NCI-H82 treated with DMSO at 0.1 percent for 48 hours (cell line): ENCODE measurements around the gene ME3.

ENCODE experiments used
- DNase-seq: peaks from one replicate; lab custom pipeline; 2025; ENCODE audit not compliant: unreplicated experiment; lab: John Stamatoyannopoulos, UW

ME3 gene

DNA sequence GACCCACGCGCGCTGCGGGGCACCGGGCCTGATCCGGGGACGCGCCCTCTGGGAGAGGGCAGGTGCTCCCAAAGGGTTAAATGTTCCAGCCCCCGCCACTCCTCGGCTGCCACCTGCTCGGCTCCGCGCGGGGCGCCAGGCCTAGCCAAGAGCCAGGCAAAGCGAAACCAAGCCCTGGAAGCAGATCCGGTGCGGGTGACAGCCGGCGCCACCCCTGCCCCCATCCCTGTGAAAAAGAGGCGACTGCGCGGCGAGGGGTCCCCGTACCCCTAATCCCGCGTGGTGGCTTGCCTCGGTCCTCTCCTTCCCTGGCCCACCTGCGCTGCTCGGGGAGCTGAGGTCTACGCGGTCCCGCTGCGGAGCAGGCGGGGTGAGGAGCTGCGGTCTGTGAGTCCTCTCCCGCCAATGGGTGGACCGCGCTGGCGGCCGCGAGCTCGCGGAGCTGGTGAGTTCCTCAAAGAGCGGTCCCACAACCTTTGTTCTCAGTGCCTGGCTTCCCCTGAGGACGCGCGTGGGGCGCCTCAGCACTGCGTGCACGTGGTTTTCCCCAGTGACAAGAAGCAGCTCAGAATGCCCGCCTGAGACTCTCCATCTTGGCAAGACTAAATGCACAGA, at the start of gene ME3:
TSS of gene ME3 (minus strand) at position 610 of the 615 bp plus-strand sequence.
- no peak for DNase-seq

DNA sequence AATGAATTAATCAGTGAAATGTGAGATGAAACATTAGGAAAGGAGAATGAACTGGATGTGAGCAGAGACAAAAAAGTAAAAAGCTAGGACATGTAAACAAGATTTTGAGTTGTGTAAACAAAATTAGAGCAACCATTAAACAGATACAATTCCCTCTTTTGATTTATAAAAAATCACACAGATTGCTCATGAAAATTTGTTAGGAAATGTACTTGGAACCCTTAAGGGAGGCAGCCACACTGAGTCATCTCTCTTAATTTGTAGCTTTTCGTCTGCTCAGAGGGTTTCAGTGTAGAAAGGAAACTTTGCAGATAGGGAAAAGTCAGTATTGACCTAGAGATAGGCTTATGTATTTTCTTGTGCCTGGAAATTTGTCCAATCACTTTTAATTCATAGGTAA, 49.6 kb upstream of the ME3 start:
- no peak for DNase-seq

DNA sequence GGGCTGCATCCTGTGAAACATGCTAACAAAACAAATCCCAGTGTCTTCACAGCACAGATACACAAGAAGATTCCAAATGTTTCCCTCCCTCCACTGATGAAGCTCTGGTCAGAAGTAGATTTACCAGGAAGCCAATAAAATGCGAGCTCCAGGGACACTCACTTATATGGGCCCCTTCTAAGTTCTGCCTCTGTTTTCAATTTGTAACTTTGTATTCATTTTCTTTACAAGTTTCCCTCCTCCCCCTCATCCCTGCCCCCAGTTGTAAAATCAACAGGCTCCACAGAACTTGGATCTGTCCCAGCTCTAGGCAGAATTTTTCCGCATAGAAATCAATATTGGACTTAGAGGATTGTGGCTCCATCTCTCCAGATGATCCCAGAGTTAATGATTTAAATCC, 48.1 kb upstream of the ME3 start:
- DNase-seq = no peak

DNA sequence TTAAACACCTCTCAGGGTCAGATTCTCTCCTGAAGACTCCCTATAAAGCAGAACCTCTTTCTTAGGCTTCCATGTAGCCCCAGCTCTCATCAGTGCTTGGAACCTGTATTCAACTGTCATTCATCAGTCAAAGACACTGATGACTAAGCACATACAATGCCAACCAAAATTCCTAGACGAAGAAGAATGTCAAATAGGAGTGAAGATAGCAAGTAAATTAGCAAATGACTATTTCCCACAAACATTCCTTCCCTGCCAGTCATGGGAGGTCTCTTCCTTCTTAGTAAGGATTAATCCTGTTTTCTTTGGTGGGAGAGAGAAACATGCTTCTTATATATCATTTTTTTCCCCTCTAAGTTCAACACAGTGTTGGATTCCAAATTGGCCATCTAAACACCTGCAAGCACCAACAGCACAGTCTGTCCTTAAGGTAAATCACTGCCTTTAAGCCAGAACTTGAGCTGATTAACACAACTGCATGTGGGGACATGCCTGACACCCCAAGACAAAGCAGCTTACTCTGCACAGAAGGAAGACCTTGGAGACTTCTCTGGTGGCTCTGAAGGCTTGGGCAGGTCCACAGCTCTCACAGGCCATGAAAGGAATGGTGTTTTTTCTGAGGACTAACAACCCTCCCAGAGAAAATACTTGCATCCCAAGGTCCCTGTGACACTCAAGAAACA, 47.5 kb upstream of the ME3 start:
- DNase-seq = no peak

DNA sequence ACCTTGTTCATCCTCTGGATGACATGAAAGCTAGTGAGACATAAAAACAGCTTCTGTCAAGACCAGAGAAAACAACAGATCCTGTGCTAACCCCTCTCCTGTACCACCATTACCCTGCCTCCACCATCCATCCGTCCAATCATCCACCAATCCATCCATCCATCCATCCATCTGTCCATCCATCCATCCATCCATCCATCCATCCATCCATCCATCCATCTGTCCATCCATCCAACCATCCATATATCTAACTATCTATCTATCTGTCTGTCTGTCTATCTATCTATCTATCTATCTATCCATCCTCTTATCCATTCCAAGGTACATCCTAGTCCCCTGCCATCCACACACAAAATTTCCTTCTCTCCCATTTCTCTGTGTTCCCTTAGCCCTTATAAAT, 46.6 kb upstream of the ME3 start:
- no peak for DNase-seq

DNA sequence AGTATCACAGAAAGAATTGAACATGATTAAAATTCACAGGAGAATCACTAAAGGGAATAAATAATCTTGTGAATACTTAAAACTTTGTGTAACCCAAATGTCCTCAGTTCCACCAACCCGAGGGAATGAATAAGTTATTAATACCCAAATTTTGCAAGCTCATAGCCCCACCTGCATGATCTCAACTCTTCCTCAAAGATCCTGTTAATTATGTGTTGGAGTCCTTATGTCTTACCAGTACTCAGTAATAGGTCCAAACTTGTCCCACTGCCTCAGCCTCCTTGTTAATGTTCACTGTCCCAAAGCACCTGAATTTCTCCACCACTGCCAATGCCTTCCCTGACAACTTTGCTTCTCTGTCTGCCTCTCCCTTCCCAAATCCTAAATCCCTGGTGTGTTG, 46.1 kb upstream of the ME3 start:
- no peak for DNase-seq

DNA sequence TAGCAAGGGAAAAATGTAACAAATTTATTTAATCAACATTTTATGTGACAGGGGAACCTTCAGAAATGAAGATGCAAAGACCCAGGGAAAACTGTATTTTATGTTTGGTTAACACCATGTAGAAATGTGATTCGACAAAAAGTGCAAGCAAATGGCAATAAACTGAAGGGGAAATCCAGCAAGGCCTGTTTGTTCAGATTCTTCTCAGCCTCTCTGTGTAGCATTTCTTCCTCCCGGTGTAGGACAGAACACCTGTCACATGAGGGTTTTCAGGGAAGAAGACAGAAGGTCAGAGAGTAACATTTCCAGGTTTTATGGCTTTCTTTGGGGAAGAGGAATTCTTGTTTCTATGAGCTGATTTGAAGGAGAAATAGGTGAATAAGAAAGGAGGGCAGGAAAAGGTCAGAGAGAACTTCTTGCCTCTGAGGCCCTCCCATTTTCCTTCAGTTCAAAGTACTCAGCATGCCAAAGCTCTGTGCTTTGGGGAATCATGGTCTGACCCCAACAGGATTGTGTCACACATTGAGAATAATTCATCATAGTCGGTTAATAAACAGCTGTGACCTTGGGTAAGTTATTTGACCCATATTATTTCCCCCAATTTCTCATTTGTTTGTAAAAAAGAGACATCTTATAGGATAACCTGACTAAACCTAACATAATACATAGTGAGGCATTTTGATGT, 45.5 kb upstream of the ME3 start:
- no peak for DNase-seq

DNA sequence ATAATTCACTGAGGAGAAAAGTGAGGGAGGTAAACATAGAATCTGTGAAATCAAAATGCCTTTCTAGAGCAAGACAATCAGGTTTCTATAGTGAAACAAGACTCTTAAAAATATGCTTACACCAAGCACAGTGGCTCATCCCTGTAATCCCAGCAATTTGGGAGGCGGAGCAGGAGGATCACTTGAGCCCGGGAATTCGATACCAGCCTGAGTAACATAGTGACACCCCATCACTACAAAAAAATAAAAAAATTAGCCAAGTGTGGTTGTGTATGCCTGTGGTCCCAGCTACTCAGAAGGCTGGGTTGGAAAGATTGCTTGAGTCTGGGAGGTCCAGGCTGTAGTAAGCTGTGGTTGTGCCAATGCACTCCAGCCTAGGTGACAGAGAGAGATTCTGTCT, 43.2 kb upstream of the ME3 start:
- DNase-seq = no peak

DNA sequence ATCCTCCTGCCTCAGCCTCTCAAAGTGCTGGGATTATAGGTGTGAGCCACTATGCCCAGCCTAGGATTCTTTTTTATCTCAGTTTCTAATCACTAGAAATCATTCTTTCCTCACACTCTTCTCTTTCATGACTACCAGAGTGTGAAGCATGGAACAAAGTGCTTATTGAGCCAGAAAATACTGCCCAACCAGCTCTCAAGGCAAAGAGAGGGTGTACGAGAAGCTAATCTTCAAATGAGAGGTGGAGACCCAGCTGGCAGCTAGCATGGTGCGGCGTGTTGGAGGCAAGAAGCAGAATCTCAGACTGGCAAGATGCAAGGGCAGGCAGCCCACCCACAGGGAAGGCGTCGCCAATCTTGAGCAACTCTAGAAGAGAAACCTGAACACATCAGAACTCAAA, 41.1 kb upstream of the ME3 start:
- no peak for DNase-seq

DNA sequence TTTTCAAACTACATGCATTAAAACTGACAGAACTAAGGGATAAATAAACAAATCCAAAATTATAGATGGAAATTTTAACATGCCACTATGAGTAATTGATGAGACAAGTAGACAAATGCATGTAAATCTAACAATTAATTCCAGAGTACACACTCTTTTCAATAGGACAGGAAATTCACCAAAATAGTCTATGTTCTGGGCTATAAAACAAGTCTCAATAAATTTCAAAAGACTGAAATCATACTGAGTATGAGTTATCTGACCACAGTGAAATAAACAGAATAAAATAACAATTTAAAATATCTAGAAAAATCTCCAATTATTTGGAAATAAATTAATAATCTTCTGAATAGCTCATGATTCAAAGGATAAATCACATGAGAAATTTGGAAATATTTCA, 38.5 kb upstream of the ME3 start:
- DNase-seq = no peak

DNA sequence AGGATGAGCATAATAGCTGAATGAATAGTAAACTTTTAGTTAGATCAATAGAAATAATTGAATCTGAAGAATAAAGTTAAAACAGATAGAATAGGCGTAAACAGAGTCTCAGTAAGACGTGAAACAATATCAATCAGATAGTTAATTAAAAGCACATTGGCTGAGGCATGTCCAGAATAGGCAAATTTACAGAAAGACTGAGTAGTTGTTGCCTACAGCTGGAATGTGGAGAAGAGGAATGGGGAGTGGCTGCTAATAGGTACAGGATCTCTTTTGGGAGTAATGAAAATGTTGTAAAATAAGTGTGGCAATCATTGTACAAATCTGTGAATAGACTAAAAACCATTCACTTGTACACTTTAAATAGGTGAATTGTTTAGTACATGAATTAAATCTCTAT, 36.3 kb upstream of the ME3 start:
- DNase-seq = no peak

DNA sequence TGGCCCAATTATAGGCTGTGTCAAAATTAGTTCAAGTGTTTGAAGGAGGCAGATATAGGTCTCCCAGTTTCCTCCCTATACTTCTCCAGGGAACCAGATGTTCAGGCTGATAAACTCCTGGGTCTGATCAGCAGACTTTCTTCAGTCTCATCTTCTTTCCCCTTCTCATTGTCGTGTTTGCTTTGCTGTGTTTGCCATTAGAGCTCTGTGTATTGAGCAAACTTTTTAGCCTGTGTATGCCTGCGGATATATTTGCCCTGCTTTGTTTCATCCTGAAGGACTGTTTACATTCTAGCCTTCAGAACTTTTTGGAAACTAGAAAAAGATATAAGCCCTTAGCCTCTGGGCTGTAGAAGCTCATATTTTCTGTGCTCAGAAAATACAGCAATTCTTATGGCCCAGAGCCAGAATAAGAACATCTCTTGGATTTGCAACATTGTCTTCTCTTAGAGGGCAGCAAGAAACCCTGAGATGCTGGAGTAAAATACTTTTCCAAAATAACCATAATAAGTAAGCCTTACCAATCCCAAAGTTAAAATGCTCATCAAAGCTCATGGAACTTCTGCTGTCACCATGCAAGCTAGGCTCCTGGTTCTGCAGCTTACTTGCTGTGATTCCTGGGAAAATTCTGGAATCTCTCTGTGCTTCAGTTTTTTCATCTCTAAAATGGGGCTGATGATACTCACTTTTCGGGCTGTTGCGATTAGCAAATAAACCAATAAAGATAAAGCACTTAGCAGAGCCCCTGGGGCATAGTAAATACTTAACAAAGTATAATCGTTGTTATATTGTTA, 34.1 kb upstream of the ME3 start:
- DNase-seq = no peak

DNA sequence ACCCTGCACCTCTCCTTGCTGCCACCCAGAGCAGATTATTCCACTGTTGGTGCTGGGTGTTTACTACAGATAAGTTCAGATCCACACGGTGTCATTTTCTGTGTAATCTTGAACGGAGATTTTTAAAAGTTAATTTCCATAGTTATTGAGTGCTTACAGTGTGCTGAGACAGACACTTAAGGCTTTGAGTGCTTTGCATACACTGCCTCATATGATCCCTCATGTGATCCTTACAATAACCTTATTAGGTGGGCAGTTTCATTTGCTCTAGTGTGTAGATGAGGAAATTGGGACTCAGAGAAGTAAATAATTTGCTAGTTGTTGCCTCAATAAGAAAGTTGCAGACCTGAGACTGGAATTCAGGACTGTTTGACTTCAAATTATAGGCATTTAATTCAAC, 32.3 kb upstream of the ME3 start:
- DNase-seq = no peak

DNA sequence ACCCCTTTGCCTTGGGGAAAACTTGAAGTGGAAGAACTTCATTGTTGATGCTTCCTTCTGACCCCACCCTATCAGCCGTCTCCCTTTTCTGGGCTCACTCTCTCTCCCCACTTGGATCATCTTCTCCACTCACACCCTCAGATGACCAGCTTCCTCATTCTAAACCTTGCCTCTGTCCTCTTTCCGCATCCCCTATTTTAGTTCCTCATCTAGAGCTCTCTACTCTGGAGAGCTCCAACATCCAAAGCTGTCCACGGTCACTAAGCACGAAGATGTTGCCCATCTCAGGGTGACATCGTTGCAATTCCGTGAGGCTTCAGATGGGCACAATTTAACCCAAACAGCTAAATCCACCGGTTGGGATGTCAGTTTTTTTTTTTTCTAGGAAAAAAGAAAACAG, 31.6 kb upstream of the ME3 start:
- DNase-seq = no peak

DNA sequence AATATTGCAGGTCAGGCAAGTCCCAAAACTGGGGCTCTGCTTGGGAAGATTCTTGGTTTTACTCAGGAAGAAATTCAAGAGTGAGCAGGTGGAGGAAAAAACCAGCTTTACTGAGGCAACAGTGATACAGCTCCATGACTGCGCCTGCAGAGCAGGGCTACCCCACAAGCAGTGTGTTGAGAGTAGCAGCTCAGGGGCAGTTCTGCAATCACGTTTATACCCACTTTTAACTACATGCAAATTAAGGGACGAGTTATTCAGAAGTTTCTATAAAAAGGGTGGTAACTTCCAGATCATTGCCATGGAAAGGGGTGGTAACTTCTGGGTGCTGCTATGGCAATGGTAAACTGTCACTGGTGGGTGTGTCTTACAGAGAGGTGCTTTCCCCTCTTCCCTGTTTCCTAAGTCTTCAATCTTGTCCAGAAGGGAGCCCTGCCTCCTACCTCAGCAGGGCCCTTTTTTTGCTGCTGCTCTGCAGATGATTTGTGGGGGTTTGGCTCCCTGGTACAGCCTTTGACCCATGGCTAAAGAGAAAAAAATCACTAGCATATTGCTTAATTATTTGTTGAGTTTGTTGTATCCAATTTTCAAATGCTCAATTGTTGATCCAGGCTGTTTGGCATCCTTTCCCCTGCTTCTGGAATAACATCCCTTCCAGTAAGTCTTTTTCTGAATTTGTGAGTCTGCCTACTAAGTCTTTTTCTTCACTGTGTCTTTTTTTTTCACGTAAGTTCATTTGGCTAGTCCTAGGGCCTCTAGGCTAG, 30.0 kb upstream of the ME3 start:
- no peak for DNase-seq

DNA sequence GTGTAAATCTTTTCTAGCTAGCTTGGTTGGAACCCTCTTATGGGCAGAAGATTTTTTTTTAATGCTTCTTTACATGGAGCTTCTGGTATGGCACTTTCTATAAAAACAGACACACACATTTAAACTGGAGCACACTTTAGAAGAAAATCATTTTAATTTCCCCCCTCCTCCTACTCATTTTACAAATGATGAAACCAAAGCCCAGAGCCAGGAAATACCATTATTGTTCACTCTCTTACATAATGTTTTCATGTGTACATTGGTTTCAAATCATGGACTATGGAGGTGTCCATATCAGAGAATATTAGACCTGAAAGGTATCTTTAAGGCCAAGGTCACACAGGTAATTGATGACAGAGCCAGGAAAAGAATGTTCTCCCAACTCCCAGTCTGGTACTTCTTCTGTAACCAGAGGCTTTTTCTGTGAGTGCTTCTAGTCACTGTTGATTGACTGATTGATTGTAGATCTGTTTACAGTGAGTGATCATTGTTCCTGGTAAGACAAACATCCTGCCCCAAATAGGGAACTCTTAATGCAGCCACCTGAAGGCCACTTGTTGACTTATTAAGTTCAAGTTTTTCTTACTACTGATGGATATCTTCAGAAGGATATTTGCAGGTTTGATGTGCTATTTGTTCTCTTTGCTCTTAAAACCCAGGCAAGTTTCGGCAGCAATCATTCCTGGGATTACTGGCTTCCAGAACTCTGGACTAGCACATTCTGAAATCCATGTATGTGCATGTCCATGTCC, 26.8 kb upstream of the ME3 start:
- no peak for DNase-seq

DNA sequence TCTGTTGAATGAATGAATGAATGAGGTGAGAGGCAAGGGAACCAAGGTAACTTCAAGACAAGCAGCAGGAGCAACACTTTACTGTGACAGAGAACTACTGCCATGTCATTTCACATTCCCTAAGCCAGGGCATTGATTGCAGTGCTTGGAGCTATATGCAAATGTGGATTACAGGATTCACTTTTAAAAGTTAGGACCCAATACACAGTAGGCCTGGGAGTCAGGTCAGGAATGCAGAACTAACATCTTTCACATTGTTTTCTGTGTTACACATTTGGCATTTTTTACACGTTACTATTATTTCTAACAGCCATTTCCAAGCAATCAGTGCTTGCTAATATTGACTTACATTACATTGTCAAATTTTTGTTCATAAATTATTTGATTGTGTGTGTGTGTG, 26.2 kb upstream of the ME3 start:
- DNase-seq = no peak

DNA sequence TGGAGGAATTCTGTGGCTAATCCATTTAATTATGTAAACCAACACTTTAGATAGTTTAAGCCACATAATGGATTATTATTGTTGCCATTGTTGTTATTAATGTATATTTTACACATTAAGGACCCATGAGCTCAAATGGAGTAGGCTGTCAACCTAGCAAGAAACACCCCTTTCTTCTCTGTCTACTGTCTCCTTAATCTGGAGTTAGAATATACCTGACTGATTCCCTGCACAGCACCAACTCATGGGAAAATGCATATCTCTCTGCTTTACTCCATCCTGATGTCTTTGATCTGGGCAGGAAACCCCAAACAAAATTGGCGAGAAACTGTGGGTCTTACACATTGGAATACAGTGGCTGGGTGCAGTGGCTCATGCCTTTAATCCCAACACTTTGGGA, 24.0 kb upstream of the ME3 start:
- DNase-seq = no peak

DNA sequence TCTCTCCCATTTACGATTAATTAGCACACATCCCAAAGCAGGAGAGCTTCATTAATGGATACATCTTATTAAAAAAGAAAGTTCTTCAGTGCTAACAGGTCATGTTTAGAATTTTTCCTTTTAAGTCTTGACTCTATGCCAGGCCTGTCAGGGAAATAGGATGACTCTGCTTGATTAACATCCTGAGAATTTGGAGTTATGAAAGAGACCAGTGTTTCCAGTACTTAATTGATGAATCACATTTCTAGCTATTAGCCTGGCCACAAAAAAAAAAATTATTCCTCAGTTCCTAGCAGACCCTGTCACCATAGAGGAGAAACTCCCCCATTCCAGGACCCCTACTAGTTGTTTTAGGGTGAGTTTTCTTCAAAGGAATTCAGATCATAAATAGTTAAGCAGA, 23.6 kb upstream of the ME3 start:
- DNase-seq = no peak

DNA sequence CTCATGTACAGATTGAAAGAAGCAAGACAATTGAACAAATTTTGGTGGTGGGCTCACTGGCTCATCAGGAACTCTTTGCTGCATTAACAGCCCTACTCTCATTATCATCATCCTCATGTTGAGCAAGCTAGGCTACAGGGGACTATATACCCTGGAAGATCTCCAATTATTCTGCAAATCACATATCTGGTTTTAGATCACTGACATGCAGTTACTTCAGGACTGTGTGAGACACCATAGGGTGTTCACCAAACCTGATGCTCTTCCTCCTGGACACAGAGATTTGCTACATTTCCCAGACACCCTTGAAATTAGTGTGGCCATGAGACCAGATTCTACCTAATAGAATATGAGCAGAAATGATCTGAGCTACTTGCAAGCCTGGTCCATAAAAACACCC, 23.0 kb upstream of the ME3 start:
- no peak for DNase-seq
